Mesendoderm (in vitro differentiated cells): ENCODE measurements around the gene MAN1B1.

Experiments
- DNase-seq: peaks from one replicate; pipeline ENCODE4 v3.0.0; 2013
- H2AK5ac ChIP-seq: 2 replicates; pipeline ENCODE4 v1.6.1; 2013; ENCODE audit warnings: low read length, inconsistent platforms
- H2BK120ac ChIP-seq: 2 replicates; pipeline ENCODE4 v1.6.1; 2013; ENCODE audit warnings: low read depth, mild to moderate bottlenecking, low read length, moderate library complexity, mixed read lengths
- H2BK15ac ChIP-seq: replicated peaks from 2 replicates; pipeline ENCODE4 v1.6.1; 2013; ENCODE audit warnings: low read depth, mild to moderate bottlenecking, moderate library complexity
- H2BK5ac ChIP-seq: 2 replicates; pipeline ENCODE4 v1.6.1; 2013; ENCODE audit warnings: low read length, inconsistent platforms
- H3K18ac ChIP-seq: 2 replicates; pipeline ENCODE4 v1.6.1; 2013; ENCODE audit warnings: mild to moderate bottlenecking, low read length, mixed read lengths
- H3K23ac ChIP-seq: one replicate; pipeline ENCODE4 v1.6.1; 2013; ENCODE audit warnings: low read length
- H3K27ac ChIP-seq: 2 replicates; pipeline ENCODE4 v1.5.1; 2013; ENCODE audit warnings: low read depth, mild to moderate bottlenecking, inconsistent platforms, low read length, moderate library complexity
- H3K27me3 ChIP-seq: 2 replicates; pipeline ENCODE4 v1.6.1; 2013; ENCODE audit warnings: low read length, control low read depth, mild to moderate bottlenecking, inconsistent platforms; ENCODE audit not compliant: insufficient read depth, poor library complexity
- H3K36me3 ChIP-seq: 2 replicates; pipeline ENCODE4 v1.6.1; 2013; ENCODE audit warnings: low read length, inconsistent platforms; ENCODE audit not compliant: control insufficient read depth, insufficient read depth
- H3K4ac ChIP-seq: one replicate; pipeline ENCODE4 v1.6.1; 2013; ENCODE audit warnings: low read depth, mild to moderate bottlenecking, low read length, moderate library complexity
- H3K4me1 ChIP-seq: 2 replicates; pipeline ENCODE4 v1.6.1; 2013; ENCODE audit warnings: low read depth, low read length, inconsistent platforms; ENCODE audit not compliant: control insufficient read depth
- H3K4me2 ChIP-seq: 2 replicates; pipeline ENCODE4 v1.6.1; 2013; ENCODE audit warnings: low read length
- H3K4me3 ChIP-seq: 2 replicates; pipeline ENCODE4 v1.5.1; 2013; ENCODE audit warnings: mild to moderate bottlenecking, low read length
- H3K56ac ChIP-seq: one replicate; pipeline ENCODE4 v1.6.1; 2013; ENCODE audit warnings: low read length
- H3K79me1 ChIP-seq: 2 replicates; pipeline ENCODE4 v1.6.1; 2013; ENCODE audit warnings: low read length, inconsistent platforms
- H3K79me2 ChIP-seq: 2 replicates; pipeline ENCODE4 v1.6.1; 2013; ENCODE audit warnings: mild to moderate bottlenecking, low read length; ENCODE audit not compliant: control insufficient read depth, insufficient read depth
- H3K9ac ChIP-seq: 2 replicates; pipeline ENCODE4 v1.6.1; 2013; ENCODE audit warnings: low read length, inconsistent platforms
- H4K5ac ChIP-seq: one replicate; pipeline ENCODE4 v1.6.1; 2013; ENCODE audit warnings: low read length
- H4K8ac ChIP-seq: one replicate; pipeline ENCODE4 v1.6.1; 2013; ENCODE audit warnings: low read depth, mild to moderate bottlenecking, control low read depth, low read length, moderate library complexity
- WGBS: extraction: QIAGEN DNeasy Blood & Tissue Kit; methylation state at CpG from one replicate; pipeline ENCODE4 v1.1.7; 2013; ENCODE audit warnings: low lambda C conversion rate, missing lambda C conversion rate; ENCODE audit not compliant: insufficient coverage; ENCODE audit errors: extremely low coverage; 5-methylcytosine and 5-hydroxymethylcytosine counted together

Gene MAN1B1

GRCh38 chr9:137138058-137138721 is 51.4 kb downstream of the MAN1B1 start:
- H3K23ac ChIP-seq = no peak overlapping the region
- H4K8ac ChIP-seq = no peak overlapping the region
- peak; percentile 74 for DNase-seq
- no peak overlapping the region for H3K9ac ChIP-seq
- no peak overlapping the region for H3K4me3 ChIP-seq
- peaks cover 18% of the 10 kb centered on the region for H3K27me3 ChIP-seq
- H3K79me2 ChIP-seq = no peaks in the 10 kb centered on the region
- no peaks in the 10 kb centered on the region for H3K4me1 ChIP-seq
- no CpG with 5 or more reads among the region's 25 CpGs for WGBS
- no peaks in the 10 kb centered on the region for H3K79me1 ChIP-seq
- H2AK5ac ChIP-seq = no peak overlapping the region
- H4K5ac ChIP-seq = no peak overlapping the region
- no peak overlapping the region for H3K4ac ChIP-seq
- H3K18ac ChIP-seq = no peak overlapping the region
- H3K36me3 ChIP-seq = no peaks in the 10 kb centered on the region
- H2BK15ac ChIP-seq = no peak overlapping the region
- H3K4me2 ChIP-seq = no peak overlapping the region
- no peak overlapping the region for H2BK5ac ChIP-seq
- no peak overlapping the region for H3K56ac ChIP-seq
- H3K27ac ChIP-seq = no peak overlapping the region
- no peak overlapping the region for H2BK120ac ChIP-seq

- Histone ChIP-seq H2BK120ac (no peak within 1 kb of the TSS), H4K5ac (no peak within 1 kb of the TSS), H3K23ac (no peak within 1 kb of the TSS), H3K27me3 (peaks cover 18% of the 10 kb centered on the region), H3K4me3 (no peak within 1 kb of the TSS), H2BK5ac (no peak within 1 kb of the TSS), H3K27ac (no peak within 1 kb of the TSS), H3K4me2 (no peak within 1 kb of the TSS), H3K18ac (no peak within 1 kb of the TSS), H3K4ac (no peak within 1 kb of the TSS), H3K79me2 (no peaks in the 10 kb centered on the region), H3K56ac (no peak within 1 kb of the TSS), H4K8ac (no peak within 1 kb of the TSS), H3K4me1 (no peaks in the 10 kb centered on the region), H2BK15ac (no peak within 1 kb of the TSS), H3K36me3 (no peaks in the 10 kb centered on the region), H3K9ac (no peak within 1 kb of the TSS), H3K79me1 (no peaks in the 10 kb centered on the region), H2AK5ac (no peak within 1 kb of the TSS)
- WGBS = no CpG with 5 or more reads among the region's 104 CpGs
- peak; percentile 26 for DNase-seq
These were observed 52.1 kb downstream of the MAN1B1 start, which contains the start of gene GRIN1 for GRCh38 chr9:137138722-137139467. TSS of gene GRIN1 (plus strand) at chr9:137139154. CDS start at chr9:137139487, 333 bp downstream.

GRCh38 chr9:137139468-137140150 is 52.8 kb downstream of the MAN1B1 start:
- no peak overlapping the region for H3K4me3 ChIP-seq
- no peak overlapping the region for H3K4ac ChIP-seq
- no peak overlapping the region for H2BK5ac ChIP-seq
- no peak overlapping the region for H3K56ac ChIP-seq
- H4K8ac ChIP-seq = no peak overlapping the region
- H3K9ac ChIP-seq = no peak overlapping the region
- no peak overlapping the region for H3K4me2 ChIP-seq
- DNase-seq = no peak
- no peaks in the 10 kb centered on the region for H3K79me2 ChIP-seq
- no peaks in the 10 kb centered on the region for H3K4me1 ChIP-seq
- no peak overlapping the region for H3K18ac ChIP-seq
- H3K23ac ChIP-seq = no peak overlapping the region
- H4K5ac ChIP-seq = no peak overlapping the region
- no peak overlapping the region for H2BK120ac ChIP-seq
- no peaks in the 10 kb centered on the region for H3K79me1 ChIP-seq
- peaks cover 18% of the 10 kb centered on the region for H3K27me3 ChIP-seq
- H3K36me3 ChIP-seq = no peaks in the 10 kb centered on the region
- no peak overlapping the region for H2BK15ac ChIP-seq
- H2AK5ac ChIP-seq = no peak overlapping the region
- H3K27ac ChIP-seq = no peak overlapping the region
- no CpG with 5 or more reads among the region's 37 CpGs for WGBS

- no CpG with 5 or more reads among the region's 26 CpGs for WGBS
These were observed 53.6 kb downstream of the MAN1B1 start for GRCh38 chr9:137140151-137141012.

GRCh38 chr9:137141050-137141810 is 54.4 kb downstream of the MAN1B1 start:
- no peak overlapping the region for H2AK5ac ChIP-seq
- H4K8ac ChIP-seq = no peak overlapping the region
- H3K27ac ChIP-seq = no peak overlapping the region
- H3K4me3 ChIP-seq = no peak overlapping the region
- H3K23ac ChIP-seq = no peak overlapping the region
- peaks cover 18% of the 10 kb centered on the region for H3K27me3 ChIP-seq
- H3K4me1 ChIP-seq = no peaks in the 10 kb centered on the region
- DNase-seq = no peak
- H3K79me2 ChIP-seq = no peaks in the 10 kb centered on the region
- H3K18ac ChIP-seq = no peak overlapping the region
- no peak overlapping the region for H3K4me2 ChIP-seq
- H3K36me3 ChIP-seq = no peaks in the 10 kb centered on the region
- no peaks in the 10 kb centered on the region for H3K79me1 ChIP-seq
- no peak overlapping the region for H3K4ac ChIP-seq
- WGBS = no CpG with 5 or more reads among the region's 17 CpGs
- H2BK120ac ChIP-seq = no peak overlapping the region
- no peak overlapping the region for H2BK15ac ChIP-seq
- no peak overlapping the region for H3K9ac ChIP-seq
- H4K5ac ChIP-seq = no peak overlapping the region
- no peak overlapping the region for H3K56ac ChIP-seq
- no peak overlapping the region for H2BK5ac ChIP-seq

More at GRCh38 chr9:137140151-137141012, 53.6 kb downstream of the MAN1B1 start:
- Histone ChIP-seq H4K5ac (no peak overlapping the region), H3K9ac (no peak overlapping the region), H3K4ac (no peak overlapping the region), H3K18ac (no peak overlapping the region), H3K4me1 (no peaks in the 10 kb centered on the region), H2BK120ac (no peak overlapping the region), H3K27ac (no peak overlapping the region), H3K4me2 (no peak overlapping the region), H2BK5ac (no peak overlapping the region), H3K4me3 (no peak overlapping the region), H3K56ac (no peak overlapping the region), H2AK5ac (no peak overlapping the region), H3K79me1 (no peaks in the 10 kb centered on the region), H3K79me2 (no peaks in the 10 kb centered on the region), H3K23ac (no peak overlapping the region), H3K36me3 (no peaks in the 10 kb centered on the region), H4K8ac (no peak overlapping the region), H2BK15ac (no peak overlapping the region), H3K27me3 (peaks cover 18% of the 10 kb centered on the region)
- no peak for DNase-seq
